GM23338 (cell line): ENCODE measurements around the gene PCSK7. TPM values are rescaled to one million over a fixed set of nuclear protein-coding genes. Genes with fewer than 3 reads are reported as not detected.

ENCODE experiments used
- ATAC-seq: fragments of 200-7000 bp; cut with Tn5 transposase; 3 replicates; pipeline ENCODE4 v1.9.1; 2020
- DNase-seq: peaks from one replicate; pipeline ENCODE4 v3.0.0-alpha.2; 2015; ENCODE audit warnings: low spot score
- H2AFZ ChIP-seq: fragments of 200-600 bp; sonication (generic); 2 replicates; pipeline ENCODE4 v1.8.0; 2016; ENCODE audit warnings: antibody characterized with exemption, mild to moderate bottlenecking, moderate library complexity
- H3F3A ChIP-seq: fragments of 200-600 bp; sonication (generic); replicated peaks from 2 replicates; pipeline ENCODE4 v1.8.0; 2017; ENCODE audit warnings: antibody characterized with exemption, mixed run types, low read depth
- H3K27ac ChIP-seq: fragments of 200-600 bp; sonication (generic); 2 replicates; pipeline ENCODE4 v1.6.1; 2016; ENCODE audit warnings: low read depth
- H3K27me3 ChIP-seq: fragments of 200-600 bp; sonication (generic); 2 replicates; pipeline ENCODE4 v1.8.0; 2016; ENCODE audit warnings: mild to moderate bottlenecking, mixed run types, moderate library complexity; ENCODE audit not compliant: insufficient read depth
- H3K36me3 ChIP-seq: fragments of 200-600 bp; sonication (generic); 2 replicates; pipeline ENCODE4 v1.8.0; 2016; ENCODE audit warnings: mild to moderate bottlenecking; ENCODE audit not compliant: insufficient read depth
- H3K4me1 ChIP-seq: fragments of 200-600 bp; sonication (generic); 2 replicates; pipeline ENCODE4 v1.8.0; 2016; ENCODE audit warnings: mild to moderate bottlenecking, moderate library complexity; ENCODE audit not compliant: insufficient read depth
- H3K4me2 ChIP-seq: fragments of 200-600 bp; sonication (generic); 2 replicates; pipeline ENCODE4 v1.7.1; 2017; ENCODE audit warnings: mixed run types
- H3K4me3 ChIP-seq: fragments of 200-600 bp; sonication (generic); 2 replicates; pipeline ENCODE4 v1.6.1; 2016; ENCODE audit warnings: mixed run types
- H3K79me2 ChIP-seq: fragments of 200-600 bp; sonication (generic); replicated peaks from 2 replicates; pipeline ENCODE4 v1.8.0; 2017; ENCODE audit warnings: mild to moderate bottlenecking; ENCODE audit not compliant: insufficient read depth
- H3K9me2 ChIP-seq: fragments of 200-600 bp; sonication (generic); 2 replicates; pipeline ENCODE4 v1.8.0; 2017; ENCODE audit not compliant: insufficient read depth
- H4K20me1 ChIP-seq: fragments of 200-600 bp; sonication (generic); replicated peaks from 2 replicates; pipeline ENCODE4 v1.8.0; 2017; ENCODE audit warnings: mild to moderate bottlenecking; ENCODE audit not compliant: insufficient read depth
- H3K27ac Mint-ChIP-seq: 2 replicates; pipeline ENCODE4 v1.8.0; 2020; ENCODE audit warnings: inconsistent platforms, mild to moderate bottlenecking, moderate library complexity, mixed read lengths
- H3K27me3 Mint-ChIP-seq: 3 replicates; pipeline ENCODE4 v1.8.0; 2022; ENCODE audit warnings: low read depth, mild to moderate bottlenecking, moderate library complexity, mixed read lengths, inconsistent platforms; ENCODE audit not compliant: insufficient read depth, poor library complexity
- H3K36me3 Mint-ChIP-seq: 3 replicates; pipeline ENCODE4 v1.8.0; 2021; ENCODE audit warnings: low read depth, mild to moderate bottlenecking, inconsistent platforms, moderate library complexity, mixed read lengths
- H3K4me1 Mint-ChIP-seq: 3 replicates; pipeline ENCODE4 v1.8.0; 2020; ENCODE audit warnings: mild to moderate bottlenecking, inconsistent platforms, mixed read lengths
- H3K4me3 Mint-ChIP-seq: 3 replicates; pipeline ENCODE4 v1.8.0; 2021; ENCODE audit warnings: moderate library complexity, mild to moderate bottlenecking, inconsistent platforms, mixed read lengths
- H3K9me3 Mint-ChIP-seq: 3 replicates; pipeline ENCODE4 v1.8.0; 2020; ENCODE audit warnings: moderate library complexity, mild to moderate bottlenecking, inconsistent platforms, mixed read lengths
- CREB1 ChIP-seq: fragments of 250-450 bp; sonication (Bioruptor Pico); IDR thresholded peaks from 2 replicates; pipeline ENCODE4 v1.5.0; 2020; ENCODE audit warnings: low read depth, mild to moderate bottlenecking, moderate library complexity
- POLR2AphosphoS5 ChIP-seq: IDR thresholded peaks from 2 replicates; pipeline ENCODE4 v1.6.1; 2016; ENCODE audit warnings: antibody characterized with exemption, low read depth
- STAT1 ChIP-seq: IDR thresholded peaks from one replicate; pipeline ENCODE4 v1.6.1; 2016; ENCODE audit warnings: antibody characterized with exemption; ENCODE audit not compliant: unreplicated experiment
- ZNF114 ChIP-seq: fragments of 250-450 bp; sonication (Bioruptor Pico); IDR thresholded peaks from 2 replicates; pipeline ENCODE4 v1.5.0; 2020; ENCODE audit warnings: mild to moderate bottlenecking, moderate library complexity
- polyA plus RNA-seq: library from polyadenylated mRNA; unstranded; fragments of >200 nt; fragmentation: Nextera tagmentation; extraction: Ambion mirVana; gene quantifications from 2 replicates; pipeline ENCODE4 v1.2.1, GENCODE V29; 2016
- total RNA-seq: library from RNA; depleted of rRNA; stranded (reverse); fragments of >200 nt; shearing (Covaris generic); gene quantifications from 2 replicates; pipeline ENCODE4 v1.2.3, GENCODE V29; 2014
- TF ChIP-seq, protein P1 (sequence below): fragments of 250-450 bp; sonication (Bioruptor Pico); IDR thresholded peaks from 2 replicates; pipeline ENCODE4 v1.5.0; 2020; ENCODE audit warnings: mild to moderate bottlenecking, moderate library complexity
- TF ChIP-seq, protein P2 (sequence below): IDR thresholded peaks from one replicate; pipeline ENCODE4 v1.6.1; 2018; ENCODE audit warnings: antibody characterized with exemption; ENCODE audit not compliant: unreplicated experiment
- TF ChIP-seq, protein P3 (sequence below): IDR thresholded peaks from 2 replicates; pipeline ENCODE4 v1.6.1; 2016; ENCODE audit warnings: antibody characterized with exemption

Gene PCSK7
- total and polyA plus RNA-seq, 2 experiments from 2014 or later = 12.4 to 46.4 TPM

DNA sequence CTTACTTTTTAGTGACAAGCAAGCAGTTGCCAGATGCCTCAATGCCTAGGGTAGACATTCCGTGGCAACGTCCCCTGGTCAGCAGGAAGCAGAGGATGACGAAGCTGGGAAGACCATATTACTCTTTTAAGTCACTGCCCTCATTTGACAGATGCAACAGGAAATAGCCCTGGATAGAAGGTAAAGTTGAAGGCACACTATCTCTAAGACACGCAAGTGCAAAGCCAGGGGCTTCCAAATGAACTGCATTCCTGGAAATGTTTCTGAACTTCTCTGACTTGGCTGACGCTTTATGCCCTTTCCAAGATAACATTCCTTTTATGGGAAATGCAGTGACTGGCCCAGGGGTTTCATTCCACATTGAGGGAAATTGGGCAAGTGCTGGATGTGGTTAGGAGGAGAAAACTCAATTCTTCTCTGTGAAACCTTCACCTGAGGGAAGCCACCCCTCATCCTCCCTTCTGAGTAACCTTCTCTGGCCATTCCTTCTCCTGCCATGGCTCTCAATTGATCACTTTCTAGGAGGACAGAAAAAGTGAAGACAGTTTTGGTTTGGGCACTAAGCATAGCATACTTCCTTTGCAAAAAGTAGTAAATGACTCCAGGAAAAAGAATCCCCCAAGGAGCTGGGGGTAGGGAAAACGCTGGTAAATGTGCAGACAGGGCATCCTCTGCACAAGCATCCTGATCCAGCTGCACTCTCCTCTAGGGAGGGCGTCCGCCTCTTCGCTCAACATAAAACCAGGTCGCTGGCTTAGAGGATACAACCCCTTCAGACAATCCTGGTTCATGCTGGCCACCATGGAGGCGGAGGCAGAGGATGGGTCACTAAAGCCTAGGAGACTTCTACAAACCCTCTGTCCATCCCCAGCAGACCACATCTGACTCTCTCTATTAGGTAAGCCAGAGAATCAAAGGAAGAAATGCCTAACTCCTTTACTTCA, 14.5 kb downstream of the PCSK7 start (continued):
- TF ChIP-seq, protein P1, sequence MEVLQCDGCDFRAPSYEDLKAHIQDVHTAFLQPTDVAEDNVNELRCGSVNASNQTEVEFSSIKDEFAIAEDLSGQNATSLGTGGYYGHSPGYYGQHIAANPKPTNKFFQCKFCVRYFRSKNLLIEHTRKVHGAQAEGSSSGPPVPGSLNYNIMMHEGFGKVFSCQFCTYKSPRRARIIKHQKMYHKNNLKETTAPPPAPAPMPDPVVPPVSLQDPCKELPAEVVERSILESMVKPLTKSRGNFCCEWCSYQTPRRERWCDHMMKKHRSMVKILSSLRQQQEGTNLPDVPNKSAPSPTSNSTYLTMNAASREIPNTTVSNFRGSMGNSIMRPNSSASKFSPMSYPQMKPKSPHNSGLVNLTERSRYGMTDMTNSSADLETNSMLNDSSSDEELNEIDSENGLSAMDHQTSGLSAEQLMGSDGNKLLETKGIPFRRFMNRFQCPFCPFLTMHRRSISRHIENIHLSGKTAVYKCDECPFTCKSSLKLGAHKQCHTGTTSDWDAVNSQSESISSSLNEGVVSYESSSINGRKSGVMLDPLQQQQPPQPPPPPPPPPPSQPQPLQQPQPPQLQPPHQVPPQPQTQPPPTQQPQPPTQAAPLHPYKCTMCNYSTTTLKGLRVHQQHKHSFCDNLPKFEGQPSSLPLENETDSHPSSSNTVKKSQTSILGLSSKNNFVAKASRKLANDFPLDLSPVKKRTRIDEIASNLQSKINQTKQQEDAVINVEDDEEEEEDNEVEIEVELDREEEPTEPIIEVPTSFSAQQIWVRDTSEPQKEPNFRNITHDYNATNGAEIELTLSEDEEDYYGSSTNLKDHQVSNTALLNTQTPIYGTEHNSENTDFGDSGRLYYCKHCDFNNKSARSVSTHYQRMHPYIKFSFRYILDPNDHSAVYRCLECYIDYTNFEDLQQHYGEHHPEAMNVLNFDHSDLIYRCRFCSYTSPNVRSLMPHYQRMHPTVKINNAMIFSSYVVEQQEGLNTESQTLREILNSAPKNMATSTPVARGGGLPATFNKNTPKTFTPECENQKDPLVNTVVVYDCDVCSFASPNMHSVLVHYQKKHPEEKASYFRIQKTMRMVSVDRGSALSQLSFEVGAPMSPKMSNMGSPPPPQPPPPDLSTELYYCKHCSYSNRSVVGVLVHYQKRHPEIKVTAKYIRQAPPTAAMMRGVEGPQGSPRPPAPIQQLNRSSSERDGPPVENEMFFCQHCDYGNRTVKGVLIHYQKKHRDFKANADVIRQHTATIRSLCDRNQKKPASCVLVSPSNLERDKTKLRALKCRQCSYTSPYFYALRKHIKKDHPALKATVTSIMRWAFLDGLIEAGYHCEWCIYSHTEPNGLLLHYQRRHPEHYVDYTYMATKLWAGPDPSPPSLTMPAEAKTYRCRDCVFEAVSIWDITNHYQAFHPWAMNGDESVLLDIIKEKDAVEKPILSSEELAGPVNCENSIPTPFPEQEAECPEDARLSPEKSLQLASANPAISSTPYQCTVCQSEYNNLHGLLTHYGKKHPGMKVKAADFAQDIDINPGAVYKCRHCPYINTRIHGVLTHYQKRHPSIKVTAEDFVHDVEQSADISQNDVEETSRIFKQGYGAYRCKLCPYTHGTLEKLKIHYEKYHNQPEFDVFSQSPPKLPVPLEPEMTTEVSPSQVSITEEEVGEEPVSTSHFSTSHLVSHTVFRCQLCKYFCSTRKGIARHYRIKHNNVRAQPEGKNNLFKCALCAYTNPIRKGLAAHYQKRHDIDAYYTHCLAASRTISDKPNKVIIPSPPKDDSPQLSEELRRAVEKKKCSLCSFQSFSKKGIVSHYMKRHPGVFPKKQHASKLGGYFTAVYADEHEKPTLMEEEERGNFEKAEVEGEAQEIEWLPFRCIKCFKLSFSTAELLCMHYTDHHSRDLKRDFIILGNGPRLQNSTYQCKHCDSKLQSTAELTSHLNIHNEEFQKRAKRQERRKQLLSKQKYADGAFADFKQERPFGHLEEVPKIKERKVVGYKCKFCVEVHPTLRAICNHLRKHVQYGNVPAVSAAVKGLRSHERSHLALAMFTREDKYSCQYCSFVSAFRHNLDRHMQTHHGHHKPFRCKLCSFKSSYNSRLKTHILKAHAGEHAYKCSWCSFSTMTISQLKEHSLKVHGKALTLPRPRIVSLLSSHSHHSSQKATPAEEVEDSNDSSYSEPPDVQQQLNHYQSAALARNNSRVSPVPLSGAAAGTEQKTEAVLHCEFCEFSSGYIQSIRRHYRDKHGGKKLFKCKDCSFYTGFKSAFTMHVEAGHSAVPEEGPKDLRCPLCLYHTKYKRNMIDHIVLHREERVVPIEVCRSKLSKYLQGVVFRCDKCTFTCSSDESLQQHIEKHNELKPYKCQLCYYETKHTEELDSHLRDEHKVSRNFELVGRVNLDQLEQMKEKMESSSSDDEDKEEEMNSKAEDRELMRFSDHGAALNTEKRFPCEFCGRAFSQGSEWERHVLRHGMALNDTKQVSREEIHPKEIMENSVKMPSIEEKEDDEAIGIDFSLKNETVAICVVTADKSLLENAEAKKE (CRISPR knock-in tag) = no peak

DNA sequence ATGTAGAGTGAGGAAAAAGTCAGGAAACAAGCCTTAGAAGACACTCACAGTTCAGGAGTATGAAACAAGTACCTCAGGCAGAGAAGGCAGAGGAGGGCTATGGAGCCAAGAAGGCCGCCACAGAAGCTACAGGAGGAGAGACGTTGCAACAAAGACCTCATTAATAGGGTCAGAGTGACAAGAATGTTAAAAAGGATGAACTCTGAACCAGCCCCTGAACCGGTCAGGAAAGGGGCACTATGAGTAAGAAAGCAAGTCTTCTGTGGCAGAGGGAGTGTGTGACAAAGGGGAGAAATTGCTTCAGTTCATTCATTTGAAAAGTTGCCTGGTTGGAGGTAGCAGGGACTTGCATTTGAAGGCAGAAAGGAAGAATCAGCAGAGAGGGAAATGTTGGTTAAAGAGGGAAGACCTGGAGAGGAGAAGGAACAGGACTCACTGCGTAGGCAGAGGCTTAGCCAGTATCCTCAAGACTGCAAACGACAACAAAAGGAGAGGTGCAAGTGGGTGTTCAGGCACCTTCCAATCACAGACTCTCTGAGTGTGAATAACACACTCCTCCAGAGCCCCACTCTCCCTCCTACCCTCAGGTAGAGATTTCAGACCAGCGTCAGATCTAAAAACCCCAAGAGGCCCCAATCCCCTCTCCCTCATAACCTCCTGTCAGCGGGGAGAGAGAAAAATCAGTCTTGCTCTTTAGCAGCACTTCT, 17.3 kb downstream of the PCSK7 start:
- peaks cover 4% of the 10 kb centered on the region for H4K20me1 ChIP-seq
- Mint-ChIP-seq H3K9me3 (no peaks in the 10 kb centered on the region), H3K4me3 (no peak overlapping the region; the same call in 2 of the 3 replicates), H3K36me3 (peaks cover 32% of the 10 kb centered on the region), H3K4me1 (no peaks in the 10 kb centered on the region), H3K27ac (peak overlapping the region; percentile 6; the same call in 1 of the 2 replicates), H3K27me3 (peaks cover 8% of the 10 kb centered on the region)
- H3K27me3 ChIP-seq = no peaks in the 10 kb centered on the region
- H3K27ac ChIP-seq = no peak overlapping the region
- H3K79me2 ChIP-seq = no peaks in the 10 kb centered on the region
- DNase-seq (no peak), ATAC-seq (no peak)
- H3K36me3 ChIP-seq = 0 out of 2 replicates have a peak, but pooled peaks cover 6% of the 10 kb centered on the region
- H3K9me2 ChIP-seq = no peaks in the 10 kb centered on the region
- H3K4me3 ChIP-seq = no peak overlapping the region
- H3K4me2 ChIP-seq = no peak overlapping the region
- no peaks in the 10 kb centered on the region for H3F3A ChIP-seq
- H2AFZ ChIP-seq = no peak overlapping the region
- H3K4me1 ChIP-seq = no peaks in the 10 kb centered on the region
- TF ChIP-seq STAT1 = no peak
- TF ChIP-seq, protein P2, sequence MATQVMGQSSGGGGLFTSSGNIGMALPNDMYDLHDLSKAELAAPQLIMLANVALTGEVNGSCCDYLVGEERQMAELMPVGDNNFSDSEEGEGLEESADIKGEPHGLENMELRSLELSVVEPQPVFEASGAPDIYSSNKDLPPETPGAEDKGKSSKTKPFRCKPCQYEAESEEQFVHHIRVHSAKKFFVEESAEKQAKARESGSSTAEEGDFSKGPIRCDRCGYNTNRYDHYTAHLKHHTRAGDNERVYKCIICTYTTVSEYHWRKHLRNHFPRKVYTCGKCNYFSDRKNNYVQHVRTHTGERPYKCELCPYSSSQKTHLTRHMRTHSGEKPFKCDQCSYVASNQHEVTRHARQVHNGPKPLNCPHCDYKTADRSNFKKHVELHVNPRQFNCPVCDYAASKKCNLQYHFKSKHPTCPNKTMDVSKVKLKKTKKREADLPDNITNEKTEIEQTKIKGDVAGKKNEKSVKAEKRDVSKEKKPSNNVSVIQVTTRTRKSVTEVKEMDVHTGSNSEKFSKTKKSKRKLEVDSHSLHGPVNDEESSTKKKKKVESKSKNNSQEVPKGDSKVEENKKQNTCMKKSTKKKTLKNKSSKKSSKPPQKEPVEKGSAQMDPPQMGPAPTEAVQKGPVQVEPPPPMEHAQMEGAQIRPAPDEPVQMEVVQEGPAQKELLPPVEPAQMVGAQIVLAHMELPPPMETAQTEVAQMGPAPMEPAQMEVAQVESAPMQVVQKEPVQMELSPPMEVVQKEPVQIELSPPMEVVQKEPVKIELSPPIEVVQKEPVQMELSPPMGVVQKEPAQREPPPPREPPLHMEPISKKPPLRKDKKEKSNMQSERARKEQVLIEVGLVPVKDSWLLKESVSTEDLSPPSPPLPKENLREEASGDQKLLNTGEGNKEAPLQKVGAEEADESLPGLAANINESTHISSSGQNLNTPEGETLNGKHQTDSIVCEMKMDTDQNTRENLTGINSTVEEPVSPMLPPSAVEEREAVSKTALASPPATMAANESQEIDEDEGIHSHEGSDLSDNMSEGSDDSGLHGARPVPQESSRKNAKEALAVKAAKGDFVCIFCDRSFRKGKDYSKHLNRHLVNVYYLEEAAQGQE = no peak
- TF ChIP-seq, protein P3, sequence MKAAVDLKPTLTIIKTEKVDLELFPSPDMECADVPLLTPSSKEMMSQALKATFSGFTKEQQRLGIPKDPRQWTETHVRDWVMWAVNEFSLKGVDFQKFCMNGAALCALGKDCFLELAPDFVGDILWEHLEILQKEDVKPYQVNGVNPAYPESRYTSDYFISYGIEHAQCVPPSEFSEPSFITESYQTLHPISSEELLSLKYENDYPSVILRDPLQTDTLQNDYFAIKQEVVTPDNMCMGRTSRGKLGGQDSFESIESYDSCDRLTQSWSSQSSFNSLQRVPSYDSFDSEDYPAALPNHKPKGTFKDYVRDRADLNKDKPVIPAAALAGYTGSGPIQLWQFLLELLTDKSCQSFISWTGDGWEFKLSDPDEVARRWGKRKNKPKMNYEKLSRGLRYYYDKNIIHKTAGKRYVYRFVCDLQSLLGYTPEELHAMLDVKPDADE = no peak
- TF ChIP-seq POLR2AphosphoS5 = no peak
- TF ChIP-seq CREB1 (CRISPR knock-in tag) = no peak
- no peak for TF ChIP-seq ZNF114
